Naive thymus-derived CD4-positive, alpha-beta T cell (primary cell): ENCODE data around the gene LRPAP1. TPM values are rescaled to one million over a fixed set of nuclear protein-coding genes. Genes with fewer than 3 reads are reported as not detected.

Source experiments
- ATAC-seq: fragments of 150-1000 bp; cut with Tn5 transposase; 2 replicates; pipeline ENCODE4 v1.10.0; 2021; ENCODE audit warnings: mild to moderate bottlenecking, moderate library complexity
- CTCF ChIA-PET: fragments of 350-600 bp; sonication (Branson Sonifier 250); formaldehyde crosslinking; loops from one replicate; lab custom pipeline; 2021; ENCODE audit warnings: antibody characterized with exemption; lab: Charles Lee
- POLR2A ChIA-PET: fragments of 350-600 bp; sonication (Branson Sonifier 250); formaldehyde crosslinking; loops from one replicate; lab custom pipeline; 2021; ENCODE audit warnings: antibody characterized with exemption, inconsistent platforms; lab: Charles Lee
- DNase-seq, 9 donors: peaks; one replicate each; pipeline versions ENCODE4 v3.0.0 to v3.0.0-alpha.2; 2020 to 2022; ENCODE audit warnings: mixed read lengths in 1 of 9
- H3K27ac ChIP-seq: one replicate; pipeline ENCODE4 v1.7.0; 2013; ENCODE audit warnings: mild to moderate bottlenecking, low read depth, low read length, moderate library complexity
- H3K27me3 ChIP-seq, 2 donors: one replicate each; pipeline ENCODE4 v1.7.0; 2013; ENCODE audit warnings: low read length in 2 of 2, mild to moderate bottlenecking in 2 of 2, moderate library complexity in 2 of 2; ENCODE audit not compliant: control insufficient read depth in 2 of 2, insufficient read depth in 2 of 2
- H3K36me3 ChIP-seq, 3 experiments: 1 replicate in 2 of 3; 2 replicates in 1 of 3; pipeline ENCODE4 v1.7.0; 2013; ENCODE audit warnings: low read length in 3 of 3, mild to moderate bottlenecking in 3 of 3, moderate library complexity in 1 of 3; ENCODE audit not compliant: insufficient read depth in 3 of 3, control insufficient read depth in 2 of 3
- H3K4me1 ChIP-seq, 2 donors: one replicate each; pipeline ENCODE4 v1.7.0; 2013; ENCODE audit warnings: low read length in 2 of 2, mild to moderate bottlenecking in 2 of 2, moderate library complexity in 1 of 2; ENCODE audit not compliant: control insufficient read depth in 2 of 2, insufficient read depth in 2 of 2
- H3K4me3 ChIP-seq: 2 replicates; pipeline ENCODE4 v1.7.0; 2013; ENCODE audit warnings: mild to moderate bottlenecking, low read length
- H3K9me3 ChIP-seq, 3 experiments: 1 replicate in 2 of 3; 2 replicates in 1 of 3; pipeline ENCODE4 v1.7.0; 2013; ENCODE audit warnings: low read length in 3 of 3; ENCODE audit not compliant: control insufficient read depth in 2 of 3
- H3K27ac Mint-ChIP-seq, 9 donors: one replicate each; pipeline ENCODE4 v1.8.0; 2020 to 2022; ENCODE audit warnings: mixed read lengths in 9 of 9, mild to moderate bottlenecking in 8 of 9, moderate library complexity in 5 of 9, inconsistent platforms in 2 of 9
- H3K27me3 Mint-ChIP-seq, 5 donors: one replicate each; pipeline ENCODE4 v1.8.0; 2021 to 2022; ENCODE audit warnings: mixed read lengths in 5 of 5, mild to moderate bottlenecking in 1 of 5
- H3K36me3 Mint-ChIP-seq, 5 donors: one replicate each; pipeline ENCODE4 v1.8.0; 2020 to 2022; ENCODE audit warnings: mixed read lengths in 5 of 5, mild to moderate bottlenecking in 3 of 5, inconsistent platforms in 1 of 5
- H3K4me1 Mint-ChIP-seq, 7 donors: one replicate each; pipeline ENCODE4 v1.8.0; 2020 to 2022; ENCODE audit warnings: mixed read lengths in 7 of 7, mild to moderate bottlenecking in 3 of 7, inconsistent platforms in 1 of 7
- H3K4me3 Mint-ChIP-seq, 10 donors: one replicate each; pipeline ENCODE4 v1.8.0; 2020 to 2022; ENCODE audit warnings: mild to moderate bottlenecking in 10 of 10, mixed read lengths in 10 of 10, moderate library complexity in 6 of 10, inconsistent platforms in 2 of 10
- H3K9me3 Mint-ChIP-seq, 11 donors: one replicate each; pipeline ENCODE4 v1.8.0; 2020 to 2022; ENCODE audit warnings: mixed read lengths in 11 of 11, mild to moderate bottlenecking in 4 of 11, inconsistent platforms in 1 of 11, moderate library complexity in 1 of 11
- intact Hi-C, 2 donors: fragments of 100-400 bp; cut with micrococcal nuclease; formaldehyde crosslinking; loops; one replicate each; pipeline ENCODE4 v1.15.1; 2023
- polyA plus RNA-seq, 2 donors: library from polyadenylated mRNA; unstranded; fragments of 300-500 nt; fragmentation: Illumina TruSeq; gene quantifications; one replicate each; pipeline ENCODE4 v1.2.3, GENCODE V29; 2021
- total RNA-seq, 6 experiments: library from RNA in 5 of 6; stranded (reverse) in 5 of 6; gene quantifications; 1 replicate in 5 of 6; 2 replicates in 1 of 6; pipeline ENCODE4 v1.2.3 and lab custom pipeline; 2021 to 2026

The LRPAP1 gene
- total and polyA plus RNA-seq, 7 experiments from 2014 or later = 65.2 to 126 (median 80.9) TPM

DNA sequence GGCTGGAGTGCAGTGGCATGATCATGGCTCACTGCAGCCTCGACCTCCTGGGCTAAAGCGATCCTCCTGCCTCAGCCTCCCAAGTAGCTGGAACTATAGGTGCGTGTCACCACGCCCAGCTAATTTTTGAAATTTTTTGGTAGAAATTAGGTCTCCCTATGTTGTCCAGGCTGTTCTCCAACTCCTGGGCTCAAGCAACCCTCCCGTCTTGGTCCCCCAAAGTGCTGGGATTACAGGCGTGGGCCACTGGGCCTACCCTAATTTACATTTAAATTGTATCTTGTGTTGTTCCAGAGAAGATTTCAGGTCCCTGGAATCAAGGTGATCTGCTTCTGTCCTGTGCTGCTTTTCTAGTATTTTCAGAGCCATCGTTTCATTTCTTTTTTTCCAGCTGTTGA lies 1.2 kb upstream of the LRPAP1 start:
- peaks cover 0 to 18% (median 0%) of the 10 kb centered on the region in 3 experiments for H3K36me3 ChIP-seq
- H3K27me3 ChIP-seq = no peaks in the 10 kb centered on the region
- DNase-seq = no peak
- Mint-ChIP-seq H3K27me3 (peaks cover 5 to 10% (median 6%) of the 10 kb centered on the region in 5 donors), H3K9me3 (peaks cover 0 to 13% (median 5%) of the 10 kb centered on the region in 11 donors), H3K36me3 (peaks cover 0 to 5% (median 2%) of the 10 kb centered on the region in 5 donors), H3K4me1 (peaks cover 18 to 37% (median 32%) of the 10 kb centered on the region in 7 donors), H3K4me3 (peak overlapping the region; percentile 56 to 100 (median 98)), H3K27ac (peak overlapping the region in 4 of 9 donors; percentile 19 to 86 (median 50))
- POLR2A ChIA-PET = interaction anchor here (0.6 kb wide), 1 partner anchor 95 kb away, joined by 3 read pairs; no protein-coding TSS in a partner anchor
- intact Hi-C loops = loop anchor here in 1 of 2 donors (5.0 kb wide), 1 partner anchor 231 kb away; no protein-coding TSS in a partner anchor
- CTCF ChIA-PET = no interaction called here
- no peaks in the 10 kb centered on the region for H3K9me3 ChIP-seq
- ATAC-seq = no peak
- peaks cover 16 to 22% of the 10 kb centered on the region in 2 donors for H3K4me1 ChIP-seq
- no peak overlapping the region for H3K4me3 ChIP-seq
- no peak overlapping the region for H3K27ac ChIP-seq

DNA sequence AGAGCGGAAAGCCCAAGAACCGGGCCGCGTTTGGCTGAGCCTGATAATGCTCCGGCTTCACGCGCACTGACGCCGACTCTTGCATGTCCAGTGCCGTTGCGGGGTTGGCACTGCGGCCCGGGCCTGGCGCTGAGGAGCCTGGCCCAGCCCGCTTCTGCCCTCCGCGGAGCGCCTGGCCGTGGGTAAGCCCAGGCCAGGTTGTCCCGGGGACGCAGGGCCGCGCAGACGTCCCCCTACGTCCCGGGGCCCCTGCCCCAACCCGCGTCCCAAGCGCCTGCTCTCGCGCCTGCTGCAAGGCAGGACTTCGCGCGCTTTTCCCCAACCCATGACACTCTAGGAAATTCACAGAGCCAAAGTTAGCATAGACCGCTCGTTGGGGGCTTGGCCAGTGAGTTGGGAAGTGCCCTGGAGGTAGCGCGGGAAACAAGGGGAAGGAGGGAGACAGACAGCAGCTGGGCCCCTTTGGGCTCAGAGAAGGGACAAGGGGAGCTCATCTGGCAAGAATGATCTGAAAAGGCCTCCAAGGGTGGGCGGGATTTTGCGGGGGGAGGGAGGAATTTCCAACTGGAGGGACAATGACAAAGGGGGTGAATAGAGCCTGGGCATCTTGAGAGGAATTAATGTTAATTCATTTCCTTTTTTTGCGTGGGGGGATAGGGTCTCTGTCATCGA lies 665 bp upstream of the LRPAP1 start:
- intact Hi-C loops = loop anchor here (1.0 to 5.0 kb wide), 5 partner anchors 231 to 1291 kb away; partner anchors contain the start of genes GRK4 (in 2 of the 2), NOP14 (in 2 of the 2), HAUS3 (in 1 of the 2) and HTT (in 1 of the 2)
- DNase-seq (no peak), ATAC-seq (no peak)
- peaks cover 18 to 42% (median 37%) of the 10 kb centered on the region in 7 donors for H3K4me1 Mint-ChIP-seq
- Histone ChIP-seq H3K27ac (peak overlapping the region; percentile 84), H3K36me3 (peaks cover 0 to 23% (median 3%) of the 10 kb centered on the region in 3 experiments), H3K27me3 (no peaks in the 10 kb centered on the region), H3K4me3 (peak overlapping the region; percentile 83), H3K4me1 (peaks cover 16 to 27% of the 10 kb centered on the region in 2 donors), H3K9me3 (no peaks in the 10 kb centered on the region)
- peaks cover 0 to 13% (median 5%) of the 10 kb centered on the region in 11 donors for H3K9me3 Mint-ChIP-seq
- peak overlapping the region in 6 of 9 donors; percentile 86 to 97 (median 94) for H3K27ac Mint-ChIP-seq
- peaks cover 0 to 5% (median 3%) of the 10 kb centered on the region in 5 donors for H3K36me3 Mint-ChIP-seq
- peaks cover 5 to 10% (median 6%) of the 10 kb centered on the region in 5 donors for H3K27me3 Mint-ChIP-seq
- CTCF ChIA-PET = no interaction called here
- peak overlapping the region; percentile 95 to 100 (median 99) for H3K4me3 Mint-ChIP-seq
- POLR2A ChIA-PET = no interaction called here

DNA sequence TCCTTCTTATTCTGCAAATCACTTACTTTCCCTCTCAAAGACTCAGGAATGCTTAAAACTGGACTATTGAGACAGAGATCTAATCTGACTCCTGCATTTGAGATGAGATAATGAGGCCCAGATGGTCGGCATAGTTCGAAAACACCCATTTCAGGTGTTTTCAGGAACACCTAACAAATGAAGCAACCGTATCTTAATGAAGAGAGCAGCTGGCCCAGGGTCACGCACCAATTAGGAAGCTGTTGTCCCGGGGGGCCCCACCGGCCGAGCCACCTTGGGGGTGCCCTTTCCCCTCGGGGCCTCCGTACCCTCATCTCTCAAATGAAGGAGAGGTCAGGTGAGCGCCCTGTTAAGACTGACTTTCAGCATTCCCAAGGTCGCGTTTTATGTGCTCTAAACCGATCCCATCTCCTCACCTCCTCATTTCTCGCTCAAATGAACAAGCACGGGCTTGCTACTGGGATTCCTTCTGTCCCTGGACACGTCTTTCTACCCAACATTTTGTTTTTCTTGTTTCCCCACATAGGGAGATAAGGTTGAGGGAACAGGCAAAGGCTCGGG lies 824 bp downstream of the LRPAP1 start:
- H3K9me3 ChIP-seq = no peaks in the 10 kb centered on the region
- H3K36me3 ChIP-seq = peaks cover 0 to 31% (median 4%) of the 10 kb centered on the region in 3 experiments
- H3K27ac ChIP-seq = peak overlapping the region; percentile 84
- H3K36me3 Mint-ChIP-seq = peaks cover 0 to 5% (median 3%) of the 10 kb centered on the region in 5 donors
- H3K4me3 Mint-ChIP-seq = peak overlapping the region; percentile 87 to 100 (median 98)
- ChIA-PET CTCF (no interaction called here), POLR2A (interaction anchor here (0.5 kb wide), 1 partner anchor 1043 kb away, joined by 4 read pairs; no protein-coding TSS in a partner anchor)
- no peaks in the 10 kb centered on the region for H3K27me3 ChIP-seq
- intact Hi-C loops = loop anchor here in 1 of 2 donors (5.0 kb wide), 1 partner anchor 229 kb away; no protein-coding TSS in a partner anchor
- peak overlapping the region in 8 of 9 donors; percentile 25 to 94 (median 84) for H3K27ac Mint-ChIP-seq
- H3K27me3 Mint-ChIP-seq = peaks cover 5 to 10% (median 6%) of the 10 kb centered on the region in 5 donors
- peaks cover 20 to 57% (median 39%) of the 10 kb centered on the region in 7 donors for H3K4me1 Mint-ChIP-seq
- peak overlapping the region; percentile 83 for H3K4me3 ChIP-seq
- DNase-seq (no peak), ATAC-seq (no peak)
- H3K4me1 ChIP-seq = peaks cover 16 to 32% of the 10 kb centered on the region in 2 donors
- H3K9me3 Mint-ChIP-seq = peaks cover 0 to 9% (median 5%) of the 10 kb centered on the region in 11 donors

DNA sequence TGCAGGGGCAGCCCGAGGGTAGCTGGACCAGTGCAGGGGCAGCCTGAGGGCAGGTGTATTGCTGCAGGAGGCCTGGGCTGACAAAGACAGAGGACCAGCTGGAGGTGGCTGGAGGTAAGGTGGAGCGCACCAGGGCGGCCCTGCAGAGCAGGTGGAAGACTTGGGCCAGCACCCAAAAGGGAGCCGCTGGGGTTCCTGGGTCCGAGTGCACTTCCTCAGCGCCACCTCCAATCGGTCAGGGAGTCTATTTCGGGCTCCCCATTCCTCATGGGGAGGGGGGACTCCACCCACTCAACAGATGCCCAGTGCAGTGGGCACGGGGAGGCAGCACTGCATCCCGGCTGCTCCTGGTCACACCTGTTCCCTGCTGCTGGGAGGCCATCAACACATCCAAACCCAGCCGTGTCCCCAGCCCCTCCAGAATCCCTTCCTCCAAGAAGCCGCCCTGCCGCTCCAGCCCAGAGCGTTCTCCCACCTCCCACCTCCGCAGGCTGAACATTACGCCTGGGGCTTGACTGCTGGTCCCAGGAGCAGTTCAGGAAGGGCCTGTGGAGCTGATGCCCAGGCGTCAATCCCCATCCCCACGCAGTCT lies 1.5 kb downstream of the LRPAP1 start:
- intact Hi-C loops = loop anchor here in 1 of 2 donors (5.0 kb wide), 1 partner anchor 228 kb away; no protein-coding TSS in a partner anchor
- peaks cover 0 to 33% (median 4%) of the 10 kb centered on the region in 3 experiments for H3K36me3 ChIP-seq
- Mint-ChIP-seq H3K4me3 (peak overlapping the region; percentile 87 to 100 (median 98)), H3K9me3 (peaks cover 0 to 6% (median 5%) of the 10 kb centered on the region in 11 donors), H3K4me1 (peaks cover 20 to 57% (median 39%) of the 10 kb centered on the region in 7 donors), H3K27me3 (peaks cover 5 to 10% (median 6%) of the 10 kb centered on the region in 5 donors), H3K27ac (peak overlapping the region in 5 of 9 donors; percentile 14 to 94 (median 89)), H3K36me3 (peaks cover 0 to 5% (median 3%) of the 10 kb centered on the region in 5 donors)
- H3K27ac ChIP-seq = peak overlapping the region; percentile 84
- DNase-seq (no peak), ATAC-seq (no peak)
- H3K4me3 ChIP-seq = peak overlapping the region; percentile 83
- no peaks in the 10 kb centered on the region for H3K27me3 ChIP-seq
- ChIA-PET CTCF (no interaction called here), POLR2A (no interaction called here)
- no peaks in the 10 kb centered on the region for H3K9me3 ChIP-seq
- H3K4me1 ChIP-seq = peaks cover 16 to 32% of the 10 kb centered on the region in 2 donors

DNA sequence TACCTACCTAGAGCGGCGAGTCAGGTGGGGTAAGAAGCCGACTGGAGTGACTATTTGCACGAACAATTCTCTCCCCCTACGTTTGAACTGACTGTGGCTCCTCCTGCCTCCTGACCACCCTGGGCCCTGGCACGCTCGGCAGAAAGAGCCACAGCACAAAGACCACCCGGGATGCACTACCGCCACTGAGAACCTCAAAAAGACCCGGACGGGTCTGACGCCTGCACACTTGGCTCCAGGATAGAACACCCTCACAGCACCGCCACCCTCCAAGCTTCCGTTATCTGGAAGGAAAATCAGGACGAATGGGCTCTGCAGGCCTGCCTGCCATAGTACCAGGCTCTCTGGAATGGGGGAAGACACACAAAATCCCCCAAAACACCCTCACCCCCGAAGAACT lies 2.2 kb downstream of the LRPAP1 start:
- peaks cover 0 to 7% (median under 1%) of the 10 kb centered on the region in 5 donors for H3K36me3 Mint-ChIP-seq
- intact Hi-C loops = loop anchor here in 1 of 2 donors (5.0 kb wide), 1 partner anchor 228 kb away; no protein-coding TSS in a partner anchor
- ChIA-PET POLR2A (no interaction called here), CTCF (no interaction called here)
- peaks cover 0 to 41% (median 4%) of the 10 kb centered on the region in 3 experiments for H3K36me3 ChIP-seq
- ATAC-seq (no peak), DNase-seq (no peak)
- peak overlapping the region in 4 of 9 donors; percentile 5 to 51 (median 31) for H3K27ac Mint-ChIP-seq
- H3K4me3 ChIP-seq = no peak overlapping the region
- H3K4me1 ChIP-seq = peaks cover 16 to 32% of the 10 kb centered on the region in 2 donors
- peak overlapping the region; percentile 33 to 99 (median 96) for H3K4me3 Mint-ChIP-seq
- no peaks in the 10 kb centered on the region for H3K9me3 ChIP-seq
- H3K9me3 Mint-ChIP-seq = peaks cover 0 to 2% (median 0%) of the 10 kb centered on the region in 11 donors
- no peak overlapping the region for H3K27ac ChIP-seq
- no peaks in the 10 kb centered on the region for H3K27me3 ChIP-seq
- peaks cover 20 to 61% (median 39%) of the 10 kb centered on the region in 7 donors for H3K4me1 Mint-ChIP-seq
- H3K27me3 Mint-ChIP-seq = peaks cover under 1 to 6% (median under 1%) of the 10 kb centered on the region in 5 donors

DNA sequence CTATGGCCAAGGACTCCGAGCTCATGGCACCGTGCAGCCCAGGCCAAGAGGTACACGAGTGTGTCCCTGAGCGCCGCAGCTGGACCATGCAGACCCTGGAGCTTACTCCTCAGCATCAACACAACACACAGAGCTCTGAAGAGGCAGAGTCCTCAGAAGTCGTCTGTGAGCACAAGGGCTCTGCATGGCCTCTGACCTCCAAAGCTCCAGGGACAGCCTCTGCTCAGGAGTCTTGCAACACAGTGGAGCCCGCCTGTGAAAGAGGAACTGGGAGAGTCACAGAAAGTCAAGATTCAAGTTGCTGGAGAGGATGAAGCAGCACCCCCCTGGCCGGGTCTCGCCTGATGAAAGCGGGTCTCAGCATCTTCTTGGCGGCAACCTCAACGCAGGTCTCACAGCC lies 2.9 kb downstream of the LRPAP1 start:
- H3K36me3 Mint-ChIP-seq = peaks cover 0 to 10% (median 0%) of the 10 kb centered on the region in 5 donors
- peak overlapping the region in 8 of 10 donors; percentile 21 to 99 (median 96) for H3K4me3 Mint-ChIP-seq
- H3K9me3 Mint-ChIP-seq = peaks cover 0 to 2% (median 0%) of the 10 kb centered on the region in 11 donors
- peaks cover 20 to 61% (median 39%) of the 10 kb centered on the region in 7 donors for H3K4me1 Mint-ChIP-seq
- peaks cover 0 to 47% (median 6%) of the 10 kb centered on the region in 3 experiments for H3K36me3 ChIP-seq
- intact Hi-C loops = no loop called here
- CTCF ChIA-PET = no interaction called here
- no peak overlapping the region for H3K27ac ChIP-seq
- no peaks in the 10 kb centered on the region for H3K27me3 ChIP-seq
- no peaks in the 10 kb centered on the region for H3K9me3 ChIP-seq
- no peak overlapping the region for H3K4me3 ChIP-seq
- H3K4me1 ChIP-seq = peaks cover 16 to 32% of the 10 kb centered on the region in 2 donors
- peak overlapping the region in 1 of 9 donors; percentile 7 for H3K27ac Mint-ChIP-seq
- POLR2A ChIA-PET = no interaction called here
- DNase-seq (no peak), ATAC-seq (no peak)
- H3K27me3 Mint-ChIP-seq = peaks cover 0 to 5% (median 0%) of the 10 kb centered on the region in 5 donors
